Tibial artery (tissue), 4 donors: ENCODE data around the gene KRT4.

Experiments
- DNase-seq, 2 donors: peaks; one replicate each; pipeline ENCODE4 v3.0.0-alpha.2; 2019
- H3K27ac ChIP-seq, 2 donors: fragments of 200-600 bp; sonication (generic) in 1 of 2; 1 replicate in 1 of 2; 2 replicates in 1 of 2; pipeline ENCODE4 v1.5.1; 2018 to 2019; ENCODE audit warnings: mild to moderate bottlenecking in 1 of 2
- H3K27me3 ChIP-seq, 2 donors: fragments of 200-600 bp; sonication (generic) in 1 of 2; one replicate each; pipeline versions ENCODE4 v1.5.1 to v1.6.0; 2016 to 2019
- H3K36me3 ChIP-seq, 3 donors: fragments of 200-600 bp; sonication (generic) in 2 of 3; one replicate each; pipeline ENCODE4 v1.5.1; 2016 to 2019; ENCODE audit warnings: mild to moderate bottlenecking in 2 of 3
- H3K4me1 ChIP-seq, 4 donors: fragments of 200-600 bp; sonication (generic) in 2 of 4; 1 replicate in 3 of 4; 2 replicates in 1 of 4; pipeline ENCODE4 v1.5.1; 2016 to 2019
- H3K4me3 ChIP-seq, 2 donors: fragments of 200-600 bp; sonication (generic) in 1 of 2; 1 replicate in 1 of 2; 2 replicates in 1 of 2; pipeline ENCODE4 v1.5.1; 2018 to 2019; ENCODE audit warnings: mild to moderate bottlenecking in 2 of 2
- H3K9me3 ChIP-seq, 3 donors: fragments of 200-600 bp; sonication (generic) in 1 of 3; one replicate each; pipeline ENCODE4 v1.5.1; 2016 to 2019
- CTCF ChIP-seq, 2 experiments: fragments of 200-600 bp in 1 of 2; fragments of 450-650 bp in 1 of 2; IDR thresholded peaks; one replicate each; pipeline ENCODE4 v1.5.1; 2017 to 2019; ENCODE audit warnings: antibody characterized with exemption in 2 of 2, mild to moderate bottlenecking in 1 of 2, moderate library complexity in 1 of 2
- intact Hi-C: fragments of 100-400 bp; cut with DNase I; formaldehyde crosslinking; loops from one replicate; pipeline ENCODE4 v1.15.0; 2023; ENCODE audit warnings: low total_unique reads

The KRT4 gene

DNA sequence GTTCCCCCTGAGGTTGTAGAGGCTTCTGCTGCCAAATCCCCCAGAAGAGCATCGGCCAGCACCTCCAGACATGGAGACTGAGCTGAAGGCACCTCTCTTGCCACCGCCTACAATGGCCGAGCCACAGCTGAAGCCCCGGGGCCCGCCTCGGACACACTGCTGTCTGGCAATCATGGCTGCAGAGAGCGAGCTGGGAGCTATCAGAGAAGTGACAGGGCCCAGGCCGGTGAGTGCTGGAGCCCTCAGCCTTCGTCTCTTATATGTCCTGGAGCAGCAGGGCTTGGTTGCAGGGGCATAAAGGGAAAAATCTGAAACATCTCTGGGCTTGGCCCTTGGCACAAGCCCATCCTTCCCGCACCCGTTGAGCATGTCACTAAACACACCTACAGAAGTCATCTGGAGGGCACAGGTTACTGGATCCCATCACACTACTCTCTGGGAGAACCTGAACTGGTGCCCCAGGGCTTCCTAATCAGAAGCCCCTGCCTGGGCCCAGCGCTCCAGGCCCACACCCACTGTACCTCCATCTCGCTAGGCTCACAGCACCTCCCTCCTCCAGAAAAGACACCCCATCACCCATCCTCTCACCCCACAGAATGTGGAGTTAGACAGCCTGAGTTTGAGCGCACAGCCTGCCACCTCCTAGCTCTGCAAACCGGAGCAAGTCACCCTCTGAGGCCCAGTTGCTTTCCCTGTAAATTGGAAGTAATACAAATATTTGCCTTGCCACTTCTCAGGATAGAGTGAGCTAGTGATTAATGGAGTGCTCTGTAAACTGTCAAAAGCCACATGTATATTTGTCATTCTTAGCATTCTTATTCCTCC is at the start of gene KRT4:
Gene KRT4 (minus strand): TSS at position 232 of the 825 bp plus-strand sequence. CDS start 58 bp downstream, at position 174.
- TF ChIP-seq CTCF (IDR thresholded peaks at IDR 0.05), result no peak
- DNase-seq, result no peak
- Histone ChIP-seq H3K4me3 (no peak within 1 kb of the TSS), H3K9me3 (no peaks in the 10 kb centered on the region), H3K27me3 (peaks cover 0 to 13% of the 10 kb centered on the region in 2 donors), H3K36me3 (no peaks in the 10 kb centered on the region), H3K27ac (no peak within 1 kb of the TSS), H3K4me1 (no peaks in the 10 kb centered on the region)
- intact Hi-C loops, result no loop called here

- TF ChIP-seq CTCF (IDR thresholded peaks at IDR 0.05), result no peak
- H3K4me3 ChIP-seq, result no peak overlapping the region
- intact Hi-C loops, result loop anchor here (5.0 kb wide), 1 partner anchor 465 kb away; no protein-coding TSS in a partner anchor
- H3K9me3 ChIP-seq, result no peaks in the 10 kb centered on the region
- H3K27me3 ChIP-seq, result no peaks in the 10 kb centered on the region
- no peak overlapping the region for H3K27ac ChIP-seq
- no peaks in the 10 kb centered on the region for H3K36me3 ChIP-seq
- H3K4me1 ChIP-seq, result peaks cover 0 to 7% (median 0%) of the 10 kb centered on the region in 4 donors
- DNase-seq, result no peak
Observed at GRCh38 chr12:52862023-52862422, 48.1 kb upstream of the KRT4 start.

DNA sequence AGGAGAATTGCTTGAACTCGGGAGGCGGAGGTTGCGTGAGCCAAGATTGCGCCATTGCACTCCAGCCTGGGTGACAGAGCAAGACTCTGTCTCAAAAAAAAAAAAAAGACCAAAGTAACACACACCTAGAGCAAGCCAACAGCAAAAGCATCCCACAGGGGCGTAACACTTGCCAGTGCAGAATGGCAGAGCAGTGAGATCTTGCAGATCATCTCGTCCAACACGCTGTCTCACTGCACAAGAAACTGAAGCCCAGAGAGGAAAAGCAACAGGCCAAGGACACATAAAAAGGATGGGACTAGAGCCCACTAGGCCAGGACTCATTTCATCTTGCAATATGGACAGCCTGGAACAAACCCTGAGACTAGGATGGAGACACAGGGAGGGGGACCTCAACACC is 47.6 kb upstream of the KRT4 start:
- H3K27ac ChIP-seq, result no peak overlapping the region
- H3K4me1 ChIP-seq, result peaks cover 0 to 7% (median 0%) of the 10 kb centered on the region in 4 donors
- no peak for DNase-seq
- H3K36me3 ChIP-seq, result no peaks in the 10 kb centered on the region
- H3K4me3 ChIP-seq, result no peak overlapping the region
- intact Hi-C loops, result loop anchor here (5.0 kb wide), 1 partner anchor 464 kb away; no protein-coding TSS in a partner anchor
- H3K9me3 ChIP-seq, result no peaks in the 10 kb centered on the region
- TF ChIP-seq CTCF (IDR thresholded peaks at IDR 0.05), result no peak
- H3K27me3 ChIP-seq, result no peaks in the 10 kb centered on the region

GRCh38 chr12:52860102-52860823 is 46.3 kb upstream of the KRT4 start:
- H3K9me3 ChIP-seq, result no peaks in the 10 kb centered on the region
- intact Hi-C loops, result loop anchor here (5.0 kb wide), 1 partner anchor 463 kb away; no protein-coding TSS in a partner anchor
- H3K27me3 ChIP-seq, result no peaks in the 10 kb centered on the region
- H3K36me3 ChIP-seq, result no peaks in the 10 kb centered on the region
- DNase-seq, result no peak
- H3K27ac ChIP-seq, result no peak overlapping the region
- TF ChIP-seq CTCF (IDR thresholded peaks at IDR 0.05), result no peak
- peaks cover 0 to 7% (median 0%) of the 10 kb centered on the region in 4 donors for H3K4me1 ChIP-seq
- no peak overlapping the region for H3K4me3 ChIP-seq

DNA sequence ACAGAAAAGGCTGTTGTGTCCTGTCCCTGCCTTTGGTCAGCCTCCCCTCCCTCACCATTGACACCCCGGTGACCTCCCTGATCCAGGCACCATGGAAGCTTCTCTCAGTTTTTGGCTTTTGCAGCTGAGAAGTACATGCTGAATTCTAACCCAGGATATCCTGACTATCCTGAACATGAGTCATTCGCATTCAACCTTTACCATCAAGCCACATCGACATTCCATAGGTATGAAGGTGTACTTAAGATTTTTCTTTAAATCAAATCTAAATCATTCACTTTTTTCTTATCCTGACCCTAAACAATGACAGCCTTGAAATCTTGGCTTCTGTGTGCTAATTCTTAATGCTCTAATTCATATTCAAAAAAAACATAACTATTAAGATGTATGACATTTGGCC is 43.6 kb upstream of the KRT4 start:
- intact Hi-C loops, result no loop called here
- DNase-seq, result no peak

More for the DNA sequence above, 43.6 kb upstream of the KRT4 start:
- Histone ChIP-seq H3K4me1 (peaks cover 0 to 7% (median 0%) of the 10 kb centered on the region in 4 donors), H3K9me3 (no peaks in the 10 kb centered on the region), H3K27ac (no peak overlapping the region), H3K27me3 (no peaks in the 10 kb centered on the region), H3K4me3 (no peak overlapping the region), H3K36me3 (no peaks in the 10 kb centered on the region)
- TF ChIP-seq CTCF (IDR thresholded peaks at IDR 0.05), result no peak
